ENCODE results near the gene NDNF.

GRCh38 chr4:121107507-121107906, 35.2 kb upstream of the NDNF start:
- TF ChIP-seq POLR2A (IDR thresholded peaks at IDR 0.05): no peak
- TF ChIP-seq, protein P1, sequence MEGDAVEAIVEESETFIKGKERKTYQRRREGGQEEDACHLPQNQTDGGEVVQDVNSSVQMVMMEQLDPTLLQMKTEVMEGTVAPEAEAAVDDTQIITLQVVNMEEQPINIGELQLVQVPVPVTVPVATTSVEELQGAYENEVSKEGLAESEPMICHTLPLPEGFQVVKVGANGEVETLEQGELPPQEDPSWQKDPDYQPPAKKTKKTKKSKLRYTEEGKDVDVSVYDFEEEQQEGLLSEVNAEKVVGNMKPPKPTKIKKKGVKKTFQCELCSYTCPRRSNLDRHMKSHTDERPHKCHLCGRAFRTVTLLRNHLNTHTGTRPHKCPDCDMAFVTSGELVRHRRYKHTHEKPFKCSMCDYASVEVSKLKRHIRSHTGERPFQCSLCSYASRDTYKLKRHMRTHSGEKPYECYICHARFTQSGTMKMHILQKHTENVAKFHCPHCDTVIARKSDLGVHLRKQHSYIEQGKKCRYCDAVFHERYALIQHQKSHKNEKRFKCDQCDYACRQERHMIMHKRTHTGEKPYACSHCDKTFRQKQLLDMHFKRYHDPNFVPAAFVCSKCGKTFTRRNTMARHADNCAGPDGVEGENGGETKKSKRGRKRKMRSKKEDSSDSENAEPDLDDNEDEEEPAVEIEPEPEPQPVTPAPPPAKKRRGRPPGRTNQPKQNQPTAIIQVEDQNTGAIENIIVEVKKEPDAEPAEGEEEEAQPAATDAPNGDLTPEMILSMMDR (IDR thresholded peaks at IDR 0.05): no peak

All from heart left ventricle (tissue), 13 donors.